Thymus (tissue), 11 donors: ENCODE data around the gene RAMP1. TPM values are rescaled to one million over a fixed set of nuclear protein-coding genes. Genes with fewer than 3 reads are reported as not detected.

Source experiments
- DNase-seq, 9 donors: peaks; one replicate each; pipeline ENCODE4 v3.0.0-alpha.2; 2013; ENCODE audit warnings: low spot score in 9 of 9, low read depth in 6 of 9, missing footprints in 1 of 9
- H3K27ac ChIP-seq, 2 donors: one replicate each; pipeline ENCODE4 v1.5.1; 2013; ENCODE audit warnings: control low read depth in 1 of 2, low read depth in 1 of 2, low read length in 1 of 2, mild to moderate bottlenecking in 1 of 2, moderate library complexity in 1 of 2
- H3K27me3 ChIP-seq, 2 donors: one replicate each; pipeline ENCODE4 v1.5.1; 2013; ENCODE audit warnings: low read length in 1 of 2; ENCODE audit not compliant: control insufficient read depth in 2 of 2, insufficient read depth in 1 of 2
- H3K36me3 ChIP-seq, 2 donors: one replicate each; pipeline ENCODE4 v1.5.1; 2013; ENCODE audit warnings: low read length in 1 of 2, mild to moderate bottlenecking in 1 of 2, moderate library complexity in 1 of 2; ENCODE audit not compliant: control insufficient read depth in 2 of 2, insufficient read depth in 2 of 2
- H3K4me1 ChIP-seq, 2 donors: one replicate each; pipeline ENCODE4 v1.5.1; 2013; ENCODE audit warnings: low read length in 2 of 2; ENCODE audit not compliant: control insufficient read depth in 2 of 2, insufficient read depth in 2 of 2
- H3K4me3 ChIP-seq, 2 donors: one replicate each; pipeline ENCODE4 v1.5.1; 2013; ENCODE audit warnings: low read length in 2 of 2, control low read depth in 1 of 2, mild to moderate bottlenecking in 1 of 2
- H3K9me3 ChIP-seq, 2 donors: one replicate each; pipeline ENCODE4 v1.5.1; 2013; ENCODE audit warnings: low read length in 1 of 2, mild to moderate bottlenecking in 1 of 2; ENCODE audit not compliant: control insufficient read depth in 2 of 2, insufficient read depth in 1 of 2
- WGBS: extraction: QIAGEN DNeasy Blood & Tissue Kit; methylation state at CpG from one replicate; pipeline ENCODE4 v1.1.7; 2013; 5-methylcytosine and 5-hydroxymethylcytosine counted together
- polyA plus RNA-seq: library from polyadenylated mRNA; stranded (reverse); fragments of 200-250 nt; gene quantifications from one replicate; pipeline ENCODE4 v1.2.3, GENCODE V29; 2013
- total RNA-seq: library from RNA; stranded (reverse); fragments of 120-200 nt; gene quantifications from one replicate; pipeline ENCODE4 v1.2.4, GENCODE V29; 2013
- donor health status: healthy.

The RAMP1 gene
- total and polyA plus RNA-seq, 2 donors = 6.3 to 32.7 TPM

DNA sequence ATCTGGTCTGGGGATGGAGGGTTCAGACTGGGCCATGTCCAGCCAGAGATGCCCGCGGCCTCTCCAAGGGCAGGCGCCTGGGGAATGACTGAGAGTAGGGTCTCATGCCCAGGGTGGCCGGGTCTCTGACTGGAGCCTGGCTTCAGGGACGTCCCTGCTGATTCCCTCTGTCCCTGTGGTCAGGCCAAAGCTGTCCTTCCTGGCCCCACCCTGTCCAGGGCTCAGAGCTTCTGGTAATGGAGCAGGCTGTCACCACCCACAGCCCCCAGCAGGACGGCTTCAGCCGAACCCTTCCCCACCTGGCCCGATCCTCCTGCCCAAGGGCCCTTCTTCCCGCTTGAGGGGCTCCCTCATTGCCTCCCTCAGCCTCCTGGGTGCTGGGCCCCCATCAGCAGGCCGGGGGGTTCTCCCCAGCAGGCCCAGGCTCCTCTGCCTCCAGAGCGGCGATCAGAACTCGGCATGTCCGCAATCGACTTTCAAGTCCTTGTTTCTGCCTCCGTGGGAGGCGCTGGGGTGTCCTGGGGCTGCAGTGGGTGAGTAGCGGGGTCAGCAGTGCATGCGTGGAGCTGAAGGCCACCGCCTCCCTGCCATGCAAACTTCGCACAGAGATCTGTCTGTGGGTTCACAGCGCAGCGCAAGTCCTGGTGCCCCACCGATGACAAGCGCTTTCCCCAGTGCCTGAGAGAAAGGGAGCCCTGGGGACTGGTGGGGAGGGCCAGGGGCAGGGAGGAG lies 18.3 kb downstream of the RAMP1 start:
- no peak for DNase-seq
- peaks cover 0 to 1% of the 10 kb centered on the region in 2 donors for H3K9me3 ChIP-seq
- 98% methylated on average over 25 of the region's 25 CpGs for WGBS
- H3K4me3 ChIP-seq = no peak overlapping the region
- H3K4me1 ChIP-seq = peaks cover 0 to 16% of the 10 kb centered on the region in 2 donors
- no peaks in the 10 kb centered on the region for H3K36me3 ChIP-seq
- H3K27ac ChIP-seq = no peak overlapping the region
- no peaks in the 10 kb centered on the region for H3K27me3 ChIP-seq

DNA sequence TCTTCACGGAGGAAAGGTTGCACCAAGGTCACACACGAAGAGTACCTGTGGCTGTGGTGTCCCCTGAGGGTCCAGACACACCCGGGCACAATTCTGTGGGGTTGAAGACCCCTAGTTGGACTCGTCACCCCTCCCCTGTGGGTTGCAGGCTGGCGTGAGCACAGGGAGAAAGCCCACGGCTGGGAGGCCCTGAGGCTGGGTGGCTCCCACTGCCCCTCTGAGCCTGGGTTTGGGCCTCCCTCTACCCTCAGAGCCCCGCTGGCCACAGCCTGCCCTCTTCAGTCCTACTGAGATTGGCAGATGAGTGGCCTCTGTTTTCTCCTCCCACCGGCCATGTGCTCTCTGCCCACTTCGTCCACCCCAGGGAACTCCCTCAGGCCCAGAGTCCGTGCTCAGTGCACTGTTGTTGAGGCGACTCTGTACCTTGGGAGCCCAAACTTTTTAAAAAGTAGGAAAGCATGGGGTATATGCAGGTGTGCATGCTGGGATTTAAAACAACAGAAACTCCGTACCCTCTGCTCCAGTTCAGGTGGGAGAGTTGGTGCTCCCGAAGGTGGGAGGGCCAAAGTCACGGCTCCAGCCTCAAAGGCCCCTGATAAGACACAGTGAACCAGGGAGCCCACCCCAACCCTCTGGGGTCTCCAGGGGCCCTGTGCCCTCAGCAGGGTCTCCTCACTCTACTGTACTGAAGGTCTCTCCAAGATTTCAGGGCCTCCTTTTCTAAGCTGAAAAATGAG lies 19.1 kb downstream of the RAMP1 start:
- DNase-seq = no peak
- 96% methylated on average over 14 of the region's 14 CpGs for WGBS
- H3K27ac ChIP-seq = no peak overlapping the region

DNA sequence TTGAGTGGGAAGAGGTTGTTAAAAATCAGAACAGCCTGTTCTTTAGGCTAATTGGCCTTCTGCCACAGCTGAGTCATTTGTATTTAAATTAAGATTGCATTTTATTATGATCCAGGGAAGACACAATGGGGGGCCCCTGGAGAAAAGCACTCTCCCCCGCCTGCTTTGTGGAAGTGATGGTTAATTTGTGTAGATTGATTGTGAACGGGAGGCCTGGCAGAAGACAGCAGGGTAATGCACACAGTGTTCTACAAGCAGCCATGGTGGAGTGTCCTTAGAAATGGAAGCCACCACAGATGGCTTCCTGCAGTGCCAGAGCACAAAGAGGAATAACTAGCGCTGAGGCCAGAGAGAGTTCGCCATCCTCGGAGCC lies 19.6 kb downstream of the RAMP1 start:
- Histone ChIP-seq H3K27me3 (no peaks in the 10 kb centered on the region), H3K4me1 (peaks cover 0 to 4% of the 10 kb centered on the region in 2 donors), H3K36me3 (no peaks in the 10 kb centered on the region), H3K9me3 (peaks cover 0 to 1% of the 10 kb centered on the region in 2 donors), H3K4me3 (no peak overlapping the region), H3K27ac (no peak overlapping the region)
- no peak for DNase-seq
- 97% methylated on average over 5 of the region's 5 CpGs for WGBS

More for the DNA sequence above, 19.1 kb downstream of the RAMP1 start:
- no peaks in the 10 kb centered on the region for H3K36me3 ChIP-seq
- no peaks in the 10 kb centered on the region for H3K27me3 ChIP-seq
- H3K4me3 ChIP-seq = no peak overlapping the region
- peaks cover 0 to 9% of the 10 kb centered on the region in 2 donors for H3K4me1 ChIP-seq
- peaks cover 0 to 1% of the 10 kb centered on the region in 2 donors for H3K9me3 ChIP-seq

DNA sequence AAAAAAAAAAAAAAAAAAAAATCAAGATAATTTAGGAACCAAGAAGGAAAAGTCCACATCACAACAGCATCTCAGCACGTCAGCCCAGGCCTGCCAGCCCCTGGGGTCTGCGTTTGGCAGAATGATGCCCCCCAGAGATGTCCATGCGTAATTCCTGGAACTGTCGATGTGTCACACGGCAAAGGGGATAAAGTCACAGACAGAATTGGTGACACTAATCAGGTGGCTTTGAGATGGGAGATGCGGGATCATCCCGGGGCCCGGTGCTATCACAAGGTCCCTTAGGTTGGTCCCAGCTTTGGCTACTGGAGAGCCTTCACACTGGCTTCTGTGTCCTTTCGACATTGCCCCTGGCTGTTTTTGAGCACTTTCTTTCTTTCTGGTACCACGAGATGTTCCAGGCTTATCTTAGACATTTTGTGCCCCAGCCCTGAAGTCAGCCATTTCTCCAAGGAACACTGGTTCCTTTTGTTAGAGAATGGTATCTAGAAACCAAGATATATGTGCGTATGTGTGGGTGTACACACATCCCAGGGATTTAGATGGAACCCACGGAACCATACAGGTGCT lies 20.7 kb downstream of the RAMP1 start:
- Histone ChIP-seq H3K4me3 (no peak overlapping the region), H3K27ac (no peak overlapping the region), H3K4me1 (no peaks in the 10 kb centered on the region), H3K27me3 (no peaks in the 10 kb centered on the region), H3K9me3 (peaks cover 0 to 1% of the 10 kb centered on the region in 2 donors), H3K36me3 (no peaks in the 10 kb centered on the region)
- WGBS = 98% methylated on average over 12 of the region's 12 CpGs
- no peak for DNase-seq

DNA sequence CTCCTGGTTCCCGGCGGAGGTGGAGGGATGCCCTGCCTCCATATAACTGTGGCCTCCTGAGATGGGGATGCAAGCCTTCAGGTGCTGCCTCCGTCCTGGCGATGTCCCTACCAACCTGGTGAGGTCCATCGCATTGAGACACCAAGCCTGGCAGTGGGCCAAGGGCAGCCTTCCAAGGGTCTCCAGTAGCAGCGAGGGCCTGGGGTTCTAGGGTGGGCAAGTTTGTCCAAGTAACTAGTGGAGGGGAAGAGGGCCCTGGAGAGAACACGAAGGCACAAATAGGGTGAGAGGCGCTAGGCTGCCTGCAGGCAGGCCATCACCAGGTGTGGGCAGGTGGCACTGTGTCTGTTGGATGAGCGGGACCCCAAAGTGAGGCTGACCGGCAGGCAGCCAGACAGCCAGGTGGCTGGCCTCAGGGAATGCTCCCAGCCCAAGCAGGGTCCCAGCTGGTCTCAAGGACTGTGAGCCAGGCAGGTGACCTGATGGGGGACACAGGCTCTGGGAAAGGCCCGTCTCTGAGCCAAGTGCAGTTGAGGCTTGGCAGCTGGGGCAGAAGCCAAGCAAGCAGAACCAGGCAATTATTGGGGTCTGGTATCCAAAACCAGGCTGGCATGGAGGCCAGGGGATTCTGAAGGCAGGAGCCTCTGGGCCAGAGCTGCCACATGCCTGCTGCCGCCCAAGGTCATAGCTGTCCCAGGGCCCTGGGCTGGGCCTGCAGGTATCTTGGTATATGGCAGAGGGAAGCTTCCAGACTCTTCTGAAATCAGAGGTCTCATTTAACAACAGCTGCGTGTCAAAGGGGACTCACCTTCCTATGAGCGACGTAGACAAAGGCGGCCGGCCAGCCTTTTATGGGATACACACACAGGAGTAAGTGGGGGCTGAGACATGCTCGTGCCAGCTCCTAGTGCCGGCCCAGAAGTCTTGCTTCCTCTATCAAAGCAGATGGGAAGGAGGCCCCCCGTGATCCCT lies 23.4 kb downstream of the RAMP1 start:
- H3K27ac ChIP-seq = no peak overlapping the region
- no peak overlapping the region for H3K4me3 ChIP-seq
- no peaks in the 10 kb centered on the region for H3K27me3 ChIP-seq
- H3K36me3 ChIP-seq = no peaks in the 10 kb centered on the region
- 98% methylated on average over 20 of the region's 20 CpGs for WGBS
- DNase-seq = no peak
- no peaks in the 10 kb centered on the region for H3K4me1 ChIP-seq
- peaks cover 0 to 1% of the 10 kb centered on the region in 2 donors for H3K9me3 ChIP-seq

DNA sequence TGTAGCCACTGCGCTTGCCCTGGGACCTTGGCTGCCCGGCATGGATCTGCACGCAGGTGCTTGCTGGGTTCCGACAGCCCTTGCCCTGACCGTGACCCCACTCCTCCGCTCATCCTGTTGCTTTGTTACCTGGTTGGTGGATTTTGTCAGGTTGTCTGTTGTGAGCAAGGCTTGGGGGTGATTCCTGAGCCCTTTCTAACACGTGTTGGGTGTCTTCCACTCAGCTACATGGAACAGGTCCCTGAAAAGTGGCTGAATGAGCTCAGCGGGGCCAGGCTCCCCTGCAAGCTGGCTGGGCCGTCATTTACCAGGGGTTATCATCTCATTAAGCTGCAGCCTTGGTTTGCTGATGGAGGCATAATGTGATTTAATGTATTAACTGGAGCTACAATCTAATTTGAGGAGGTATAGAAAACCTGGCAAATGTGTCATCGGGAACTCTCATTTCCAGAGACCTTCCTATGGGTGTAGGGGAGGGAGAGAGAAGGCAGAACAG lies 24.6 kb downstream of the RAMP1 start:
- no peak for DNase-seq
- 97% methylated on average over 10 of the region's 10 CpGs for WGBS
- Histone ChIP-seq H3K36me3 (no peaks in the 10 kb centered on the region), H3K27me3 (no peaks in the 10 kb centered on the region), H3K4me1 (no peaks in the 10 kb centered on the region), H3K4me3 (no peak overlapping the region), H3K27ac (no peak overlapping the region), H3K9me3 (peaks cover 0 to 1% of the 10 kb centered on the region in 2 donors)

GRCh38 chr2:237884681-237885080 lies 25.3 kb downstream of the RAMP1 start:
- H3K36me3 ChIP-seq = no peaks in the 10 kb centered on the region
- H3K4me3 ChIP-seq = no peak overlapping the region
- DNase-seq = no peak
- H3K4me1 ChIP-seq = no peaks in the 10 kb centered on the region
- H3K9me3 ChIP-seq = peaks cover 0 to 1% of the 10 kb centered on the region in 2 donors
- no peaks in the 10 kb centered on the region for H3K27me3 ChIP-seq
- H3K27ac ChIP-seq = no peak overlapping the region
- 94% methylated on average over 13 of the region's 13 CpGs for WGBS

DNA sequence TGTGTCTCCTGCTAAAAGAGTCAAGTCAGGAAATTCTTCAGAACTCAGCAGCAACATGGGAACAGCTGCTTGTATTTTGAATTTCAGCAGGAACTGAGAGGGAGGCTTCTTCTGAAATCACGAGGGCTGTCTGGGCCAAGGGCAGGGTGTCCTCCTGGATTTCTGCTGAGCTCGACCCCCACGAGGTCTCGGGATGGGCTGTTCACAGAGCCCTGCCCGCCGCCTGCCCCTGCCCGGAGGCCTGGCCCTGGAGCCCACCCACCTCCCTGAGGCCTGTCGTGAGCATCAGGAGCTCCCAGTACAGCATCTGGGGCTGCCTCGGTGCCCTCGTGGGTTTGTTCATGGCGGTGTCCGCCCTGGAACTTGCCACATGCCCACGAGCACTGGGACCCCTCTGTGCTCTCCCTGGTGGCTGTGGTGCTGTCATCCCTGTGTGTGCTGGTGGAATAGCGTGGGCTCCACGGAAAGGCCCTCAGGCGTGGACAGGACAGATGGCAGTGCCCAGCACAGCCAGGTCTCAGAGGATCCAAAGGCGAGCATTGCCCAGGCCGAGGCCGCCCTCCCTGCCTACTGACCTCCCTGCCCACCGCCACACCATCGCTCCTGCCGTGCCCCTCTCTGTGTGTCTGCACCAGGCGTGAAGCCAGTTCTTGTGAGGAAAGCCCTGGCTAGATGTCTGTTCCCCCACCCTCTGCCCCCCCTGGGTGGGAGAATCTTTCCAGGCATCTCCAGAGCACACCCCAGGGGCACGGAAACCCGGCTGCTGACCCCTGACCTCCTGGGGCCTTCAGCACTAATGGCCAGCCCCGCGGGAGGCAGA lies 25.9 kb downstream of the RAMP1 start:
- 97% methylated on average over 27 of the region's 27 CpGs for WGBS

More for the DNA sequence above, 25.9 kb downstream of the RAMP1 start:
- H3K9me3 ChIP-seq = peaks cover 0 to 1% of the 10 kb centered on the region in 2 donors
- H3K4me3 ChIP-seq = no peak overlapping the region
- H3K27ac ChIP-seq = no peak overlapping the region
- H3K27me3 ChIP-seq = no peaks in the 10 kb centered on the region
- DNase-seq = no peak
- H3K36me3 ChIP-seq = no peaks in the 10 kb centered on the region
- H3K4me1 ChIP-seq = no peaks in the 10 kb centered on the region
